ENCODE data around the gene POLR2H.

DNA sequence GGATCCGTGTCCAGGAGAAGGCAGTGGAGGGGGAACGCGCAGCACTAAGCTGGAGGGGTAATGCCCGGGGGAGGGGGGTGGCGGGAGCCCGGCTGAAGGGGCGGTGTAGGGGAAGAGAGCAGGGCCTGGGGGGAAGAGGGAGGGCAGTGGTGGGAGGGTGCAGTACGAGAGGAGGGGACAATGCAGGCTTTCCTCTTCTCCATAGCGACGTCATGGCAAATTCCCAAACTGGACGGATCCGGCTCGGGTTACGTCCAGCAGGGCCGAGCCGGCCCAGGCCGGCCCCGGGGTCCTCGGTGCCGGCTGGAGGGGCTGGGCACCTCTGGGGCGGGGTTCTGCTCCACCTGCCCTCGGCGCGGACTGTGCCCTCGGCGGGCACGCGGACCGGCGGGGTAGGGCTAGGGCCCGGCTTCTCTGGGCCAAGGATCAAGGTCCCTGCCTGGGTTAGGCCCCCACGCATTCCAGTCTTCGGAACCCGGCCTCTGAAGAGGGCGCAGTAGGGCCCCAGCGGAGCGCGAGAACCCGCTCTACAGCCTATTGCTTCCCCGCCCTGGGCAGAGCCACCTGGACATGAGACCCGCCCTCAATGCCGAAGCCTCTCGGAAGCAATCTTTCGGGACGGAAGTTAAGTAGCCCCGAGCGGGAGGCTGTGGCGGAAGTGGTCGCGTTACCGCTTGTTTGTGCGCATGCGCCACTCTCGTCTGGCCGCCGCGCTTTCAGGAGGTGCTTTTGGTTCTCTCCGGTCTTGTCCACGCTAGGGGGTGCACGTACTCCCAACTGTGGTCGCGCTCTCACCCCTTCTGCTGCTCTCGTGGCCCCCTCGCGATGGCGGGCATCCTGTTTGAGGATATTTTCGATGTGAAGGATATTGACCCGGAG lies 1.4 kb downstream of the POLR2H start:
- TF ChIP-seq, protein P1, sequence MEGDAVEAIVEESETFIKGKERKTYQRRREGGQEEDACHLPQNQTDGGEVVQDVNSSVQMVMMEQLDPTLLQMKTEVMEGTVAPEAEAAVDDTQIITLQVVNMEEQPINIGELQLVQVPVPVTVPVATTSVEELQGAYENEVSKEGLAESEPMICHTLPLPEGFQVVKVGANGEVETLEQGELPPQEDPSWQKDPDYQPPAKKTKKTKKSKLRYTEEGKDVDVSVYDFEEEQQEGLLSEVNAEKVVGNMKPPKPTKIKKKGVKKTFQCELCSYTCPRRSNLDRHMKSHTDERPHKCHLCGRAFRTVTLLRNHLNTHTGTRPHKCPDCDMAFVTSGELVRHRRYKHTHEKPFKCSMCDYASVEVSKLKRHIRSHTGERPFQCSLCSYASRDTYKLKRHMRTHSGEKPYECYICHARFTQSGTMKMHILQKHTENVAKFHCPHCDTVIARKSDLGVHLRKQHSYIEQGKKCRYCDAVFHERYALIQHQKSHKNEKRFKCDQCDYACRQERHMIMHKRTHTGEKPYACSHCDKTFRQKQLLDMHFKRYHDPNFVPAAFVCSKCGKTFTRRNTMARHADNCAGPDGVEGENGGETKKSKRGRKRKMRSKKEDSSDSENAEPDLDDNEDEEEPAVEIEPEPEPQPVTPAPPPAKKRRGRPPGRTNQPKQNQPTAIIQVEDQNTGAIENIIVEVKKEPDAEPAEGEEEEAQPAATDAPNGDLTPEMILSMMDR (IDR thresholded peaks at IDR 0.05): peak; percentile 46 to 72 (median 53)
- TF ChIP-seq EP300 (IDR thresholded peaks at IDR 0.05): peak; percentile 64 to 95

All from tibial nerve (tissue), 4 donors.